ENCODE results near the gene GSK3A. TPM values are rescaled to one million over a fixed set of nuclear protein-coding genes. Genes with fewer than 3 reads are reported as not detected.

The GSK3A gene
- total RNA-seq, 1 experiment from 2014 or later = 58.8 TPM

DNA sequence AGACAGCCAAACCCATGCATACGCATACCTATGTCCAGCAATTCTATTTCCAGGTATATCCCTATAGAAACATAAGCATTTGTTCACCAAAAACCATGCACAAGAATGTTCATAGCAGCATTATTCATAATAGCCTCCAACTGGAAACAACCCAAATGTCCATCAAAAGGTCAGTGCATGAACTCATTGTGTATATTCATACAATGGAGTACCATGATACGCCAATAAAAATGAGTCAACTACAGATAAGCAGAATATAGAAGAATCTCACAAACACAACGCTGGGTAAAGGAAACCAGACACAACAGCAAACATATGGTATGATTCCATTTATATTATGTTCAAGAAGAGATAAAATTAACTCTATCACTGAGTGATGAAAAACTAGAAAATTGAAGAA is 48.7 kb downstream of the GSK3A start:
- CTCF ChIA-PET = no interaction called here
- Mint-ChIP-seq H3K27ac (ENCODE audit: unreplicated experiment) (peak overlapping the region; percentile 99), H3K27me3 (ENCODE audit: unreplicated experiment) (no peaks in the 10 kb centered on the region), H3K36me3 (ENCODE audit: insufficient read depth, unreplicated experiment) (peaks cover 52% of the 10 kb centered on the region), H3K9me3 (ENCODE audit: low read depth, unreplicated experiment) (peaks cover 3% of the 10 kb centered on the region), H3K4me3 (ENCODE audit: low read depth, unreplicated experiment) (no peak overlapping the region), H3K4me1 (ENCODE audit: low read depth, unreplicated experiment) (peaks cover 63% of the 10 kb centered on the region)
- no peak for DNase-seq
- TF ChIP-seq, protein P1, sequence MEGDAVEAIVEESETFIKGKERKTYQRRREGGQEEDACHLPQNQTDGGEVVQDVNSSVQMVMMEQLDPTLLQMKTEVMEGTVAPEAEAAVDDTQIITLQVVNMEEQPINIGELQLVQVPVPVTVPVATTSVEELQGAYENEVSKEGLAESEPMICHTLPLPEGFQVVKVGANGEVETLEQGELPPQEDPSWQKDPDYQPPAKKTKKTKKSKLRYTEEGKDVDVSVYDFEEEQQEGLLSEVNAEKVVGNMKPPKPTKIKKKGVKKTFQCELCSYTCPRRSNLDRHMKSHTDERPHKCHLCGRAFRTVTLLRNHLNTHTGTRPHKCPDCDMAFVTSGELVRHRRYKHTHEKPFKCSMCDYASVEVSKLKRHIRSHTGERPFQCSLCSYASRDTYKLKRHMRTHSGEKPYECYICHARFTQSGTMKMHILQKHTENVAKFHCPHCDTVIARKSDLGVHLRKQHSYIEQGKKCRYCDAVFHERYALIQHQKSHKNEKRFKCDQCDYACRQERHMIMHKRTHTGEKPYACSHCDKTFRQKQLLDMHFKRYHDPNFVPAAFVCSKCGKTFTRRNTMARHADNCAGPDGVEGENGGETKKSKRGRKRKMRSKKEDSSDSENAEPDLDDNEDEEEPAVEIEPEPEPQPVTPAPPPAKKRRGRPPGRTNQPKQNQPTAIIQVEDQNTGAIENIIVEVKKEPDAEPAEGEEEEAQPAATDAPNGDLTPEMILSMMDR (IDR thresholded peaks at IDR 0.05; ENCODE audit: unreplicated experiment) = no peak
- intact Hi-C loops (cut with micrococcal nuclease; ENCODE audit: unreplicated experiment) = no loop called here
- BruUV-seq (replicated peaks) = no TSS peak

DNA sequence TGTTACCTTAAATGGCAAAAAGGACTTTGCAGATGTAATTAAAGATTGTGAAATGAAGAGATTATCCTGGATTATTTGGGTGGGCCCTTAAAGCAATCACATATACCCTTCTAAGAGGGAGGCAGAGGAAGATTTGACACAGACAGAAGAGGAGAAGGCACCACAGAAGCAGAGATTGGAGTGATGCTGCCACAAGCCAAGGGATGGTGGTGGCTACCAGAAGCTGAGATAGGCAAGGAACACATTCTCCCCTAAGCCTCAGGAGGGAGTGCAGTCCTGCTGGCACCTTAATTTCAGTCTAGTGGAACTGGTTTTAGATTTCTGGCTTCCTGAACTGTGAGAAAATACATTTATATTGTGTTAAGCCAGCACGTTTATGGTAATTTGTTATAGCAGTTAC is 49.1 kb downstream of the GSK3A start:
- CTCF ChIA-PET = interaction anchor here (0.7 kb wide), 1 partner anchor 8 kb away, joined by 3 read pairs; no protein-coding TSS in a partner anchor
- peaks cover 50% of the 10 kb centered on the region for H3K36me3 Mint-ChIP-seq (ENCODE audit: insufficient read depth, unreplicated experiment)
- no peak overlapping the region for H3K4me3 Mint-ChIP-seq (ENCODE audit: low read depth, unreplicated experiment)
- H3K27ac Mint-ChIP-seq (ENCODE audit: unreplicated experiment) = peak overlapping the region; percentile 99
- BruUV-seq (replicated peaks) = no TSS peak
- TF ChIP-seq, protein P1 (IDR thresholded peaks at IDR 0.05; ENCODE audit: unreplicated experiment) = no peak
- peaks cover 59% of the 10 kb centered on the region for H3K4me1 Mint-ChIP-seq (ENCODE audit: low read depth, unreplicated experiment)
- no peak for DNase-seq
- no peaks in the 10 kb centered on the region for H3K27me3 Mint-ChIP-seq (ENCODE audit: unreplicated experiment)
- peaks cover 3% of the 10 kb centered on the region for H3K9me3 Mint-ChIP-seq (ENCODE audit: low read depth, unreplicated experiment)
- intact Hi-C loops (cut with micrococcal nuclease; ENCODE audit: unreplicated experiment) = no loop called here

DNA sequence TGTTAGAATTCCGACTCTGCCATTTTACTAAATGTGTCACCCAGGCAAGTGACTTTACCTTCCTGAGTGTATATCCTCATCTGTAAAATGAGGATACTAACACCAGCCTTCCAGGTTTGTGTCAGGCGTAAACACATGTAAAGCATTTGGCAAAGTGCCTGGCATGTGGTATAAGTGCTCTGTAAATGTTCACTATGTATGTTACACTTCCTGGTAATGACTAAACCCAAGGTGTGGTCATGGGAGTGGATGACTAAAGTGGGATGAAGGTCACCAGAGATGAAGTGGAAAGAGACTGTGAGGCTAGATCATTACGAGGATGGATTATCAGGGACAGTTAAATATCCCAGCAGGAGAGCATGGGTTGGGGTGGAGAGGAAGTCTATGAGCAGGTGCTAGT is 50.5 kb downstream of the GSK3A start:
- CTCF ChIA-PET = interaction anchor here (0.6 to 1.5 kb wide), 6 partner anchors 9 to 110 kb away, joined by 3 to 5 read pairs (median 3); no protein-coding TSS in a partner anchor
- intact Hi-C loops (cut with micrococcal nuclease; ENCODE audit: unreplicated experiment) = no loop called here
- H3K36me3 Mint-ChIP-seq (ENCODE audit: insufficient read depth, unreplicated experiment) = peaks cover 38% of the 10 kb centered on the region
- TF ChIP-seq, protein P1 (IDR thresholded peaks at IDR 0.05; ENCODE audit: unreplicated experiment) = no peak
- BruUV-seq (replicated peaks) = no TSS peak
- H3K9me3 Mint-ChIP-seq (ENCODE audit: low read depth, unreplicated experiment) = peaks cover 3% of the 10 kb centered on the region
- no peaks in the 10 kb centered on the region for H3K27me3 Mint-ChIP-seq (ENCODE audit: unreplicated experiment)
- peaks cover 49% of the 10 kb centered on the region for H3K4me1 Mint-ChIP-seq (ENCODE audit: low read depth, unreplicated experiment)
- peak overlapping the region; percentile 46 for H3K4me3 Mint-ChIP-seq (ENCODE audit: low read depth, unreplicated experiment)
- DNase-seq = peak; percentile 88
- H3K27ac Mint-ChIP-seq (ENCODE audit: unreplicated experiment) = peak overlapping the region; percentile 99

DNA sequence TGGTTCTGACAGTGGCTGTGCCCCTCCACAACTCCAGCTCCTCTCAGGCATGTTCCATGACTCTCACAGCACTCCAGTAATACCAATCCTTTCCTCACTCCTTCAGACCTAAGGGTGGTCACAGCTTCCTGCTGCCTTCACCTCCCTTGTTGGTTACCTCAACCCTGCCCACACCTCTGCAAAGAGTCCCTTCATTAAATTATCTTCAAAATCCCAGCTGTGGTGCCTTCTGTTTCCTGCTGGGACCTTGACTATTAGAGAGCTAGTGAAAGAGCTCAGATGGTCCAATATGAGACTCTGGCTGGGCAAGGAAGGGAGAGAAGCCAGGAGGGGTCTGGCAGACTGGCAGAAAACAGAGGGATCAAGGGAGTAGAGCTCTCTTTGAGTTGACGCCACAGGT is 51.1 kb downstream of the GSK3A start:
- CTCF ChIA-PET = interaction anchor here (0.6 to 1.5 kb wide), 6 partner anchors 11 to 117 kb away, joined by 3 to 7 read pairs (median 3); no protein-coding TSS in a partner anchor
- Mint-ChIP-seq H3K4me3 (ENCODE audit: low read depth, unreplicated experiment) (peak overlapping the region; percentile 46), H3K9me3 (ENCODE audit: low read depth, unreplicated experiment) (peaks cover 3% of the 10 kb centered on the region), H3K36me3 (ENCODE audit: insufficient read depth, unreplicated experiment) (peaks cover 33% of the 10 kb centered on the region), H3K27ac (ENCODE audit: unreplicated experiment) (peak overlapping the region; percentile 99), H3K27me3 (ENCODE audit: unreplicated experiment) (no peaks in the 10 kb centered on the region), H3K4me1 (ENCODE audit: low read depth, unreplicated experiment) (peaks cover 44% of the 10 kb centered on the region)
- no TSS peak for BruUV-seq (replicated peaks)
- TF ChIP-seq, protein P1 (IDR thresholded peaks at IDR 0.05; ENCODE audit: unreplicated experiment) = no peak
- intact Hi-C loops (cut with micrococcal nuclease; ENCODE audit: unreplicated experiment) = no loop called here
- DNase-seq = no peak

Measured in Calu3 (cell line).